GM12878 (cell line): ENCODE data around the gene DPYSL4. TPM values are rescaled to one million over a fixed set of nuclear protein-coding genes. Genes with fewer than 3 reads are reported as not detected.

Experiments
- ATAC-seq: fragments of 200-7000 bp; cut with Tn5 transposase; 3 replicates; pipeline ENCODE4 v1.9.1; 2020; ENCODE audit warnings: mild to moderate bottlenecking, moderate library complexity
- BruUV-seq: library from RNA; stranded (reverse); fragments of 400-500 nt; replicated peaks from 2 replicates; lab custom pipeline; 2021; lab: Mats Ljungman, UMichigan
- CTCF ChIA-PET: fragments of 300-600 bp; sonication (Branson Sonifier 250); formaldehyde crosslinking; extraction: SDS; loops from one replicate; lab custom pipeline; 2021; ENCODE audit warnings: inconsistent platforms; lab: Yijun Ruan, JAX
- POLR2A ChIA-PET: fragments of 350-600 bp; formaldehyde crosslinking; extraction: SDS; loops from one replicate; lab custom pipeline; 2021; ENCODE audit warnings: inconsistent platforms; lab: Charles Lee
- RAD21 ChIA-PET: fragments of 300-600 bp; sonication (Branson Sonifier 250); formaldehyde crosslinking; loops from one replicate; lab custom pipeline; 2023; ENCODE audit warnings: antibody characterized with exemption; ENCODE audit not compliant: unreplicated experiment; lab: Charles Lee
- SMC1A ChIA-PET: fragments of 300-600 bp; sonication (Branson Sonifier 250); formaldehyde crosslinking; loops from one replicate; lab custom pipeline; 2023; ENCODE audit not compliant: unreplicated experiment, uncharacterized antibody; lab: Charles Lee
- DNase-seq: peaks from one replicate; pipeline ENCODE4 v3.0.0-alpha.2; 2011; ENCODE audit warnings: low read depth, low spot score
- FAIRE-seq: peaks from 3 replicates; lab custom pipeline; 2011; peaks lifted over from hg19 to GRCh38; lab: Jason Lieb, UNC
- H2AFZ ChIP-seq: 2 replicates; pipeline ENCODE4 v1.6.0; 2011; ENCODE audit warnings: low read depth, low read length, control low read depth; ENCODE audit not compliant: control insufficient read depth
- H3K27ac ChIP-seq: 2 replicates; pipeline ENCODE4 v1.5.1; 2011; ENCODE audit warnings: control low read depth; ENCODE audit not compliant: control insufficient read depth, insufficient read depth
- H3K27me3 ChIP-seq, 2 experiments: replicated peaks in 1 of 2; 2 replicates each; pipeline versions ENCODE4 v1.6.0 to v1.6.1; 2011; ENCODE audit warnings: low read length in 1 of 2; ENCODE audit not compliant: control insufficient read depth in 2 of 2, insufficient read depth in 2 of 2
- H3K36me3 ChIP-seq, 2 experiments: 2 replicates each; pipeline ENCODE4 v1.5.1; 2011; ENCODE audit warnings: low read length in 1 of 2; ENCODE audit not compliant: control insufficient read depth in 2 of 2, insufficient read depth in 2 of 2
- H3K4me1 ChIP-seq: 2 replicates; pipeline ENCODE4 v1.6.1; 2011; ENCODE audit warnings: mild to moderate bottlenecking, low read length, moderate library complexity, mixed read lengths; ENCODE audit not compliant: control insufficient read depth, insufficient read depth
- H3K4me2 ChIP-seq: 2 replicates; pipeline ENCODE4 v1.6.0; 2011; ENCODE audit warnings: control low read depth; ENCODE audit not compliant: control insufficient read depth, insufficient read depth
- H3K4me3 ChIP-seq: fragments of 200-600 bp; sonication (generic); 2 replicates; pipeline ENCODE4 v1.5.1; 2016
- H3K79me2 ChIP-seq: 2 replicates; pipeline ENCODE4 v1.6.0; 2011; ENCODE audit warnings: low read length; ENCODE audit not compliant: control insufficient read depth, insufficient read depth
- H3K9ac ChIP-seq: 2 replicates; pipeline ENCODE4 v1.8.0; 2011; ENCODE audit warnings: low read length, control low read depth, mixed read lengths; ENCODE audit not compliant: control insufficient read depth, insufficient read depth
- H3K9me3 ChIP-seq: replicated peaks from 3 replicates; pipeline ENCODE4 v1.5.1; 2011; ENCODE audit warnings: mild to moderate bottlenecking, low read length; ENCODE audit not compliant: control insufficient read depth, insufficient read depth
- H4K20me1 ChIP-seq: 2 replicates; pipeline ENCODE4 v1.6.0; 2011; ENCODE audit not compliant: control insufficient read depth, insufficient read depth
- ATF7 ChIP-seq: fragments of 450-650 bp; IDR thresholded peaks from 2 replicates; pipeline ENCODE4 v1.6.1; 2016; ENCODE audit warnings: low read depth, mild to moderate bottlenecking
- BCL3 ChIP-seq: IDR thresholded peaks from 2 replicates; pipeline ENCODE4 v1.6.1; 2011; ENCODE audit warnings: borderline replicate concordance, low read depth, mild to moderate bottlenecking, moderate library complexity, low read length; ENCODE audit not compliant: insufficient read depth, poor library complexity, severe bottlenecking
- FOS ChIP-seq: IDR thresholded peaks from 3 replicates; pipeline ENCODE4 v1.6.1; 2011; ENCODE audit warnings: borderline replicate concordance; ENCODE audit not compliant: insufficient read length; ENCODE audit errors: extremely low read depth
- HSF1 ChIP-seq: fragments of 150-350 bp; IDR thresholded peaks from 2 replicates; pipeline ENCODE4 v1.6.1; 2014; ENCODE audit warnings: mild to moderate bottlenecking, low read depth, low read length
- IKZF1 ChIP-seq: fragments of 450-650 bp; conservative IDR thresholded peaks from 2 replicates; pipeline ENCODE4 v1.6.1; 2017; ENCODE audit warnings: antibody characterized with exemption, mild to moderate bottlenecking
- IKZF2 ChIP-seq, 2 experiments: fragments of 450-650 bp; IDR thresholded peaks; 2 replicates each; pipeline ENCODE4 v1.6.1; 2017; ENCODE audit warnings: mild to moderate bottlenecking in 2 of 2, moderate library complexity in 2 of 2
- JUND ChIP-seq: IDR thresholded peaks from 2 replicates; pipeline ENCODE4 v1.6.1; 2012; ENCODE audit warnings: low read depth, mild to moderate bottlenecking, low read length, improper control_type of control experiment, moderate library complexity
- LARP7 ChIP-seq: fragments of 450-650 bp; IDR thresholded peaks from 2 replicates; pipeline ENCODE4 v1.6.1; 2017; ENCODE audit warnings: mild to moderate bottlenecking
- MTA2 ChIP-seq: fragments of 450-650 bp; IDR thresholded peaks from 2 replicates; pipeline ENCODE4 v1.6.1; 2016; ENCODE audit warnings: low read depth, mild to moderate bottlenecking, moderate library complexity
- NR2C1 ChIP-seq: fragments of 450-650 bp; IDR thresholded peaks from 2 replicates; pipeline ENCODE4 v1.6.1; 2017; ENCODE audit warnings: antibody characterized with exemption, mild to moderate bottlenecking, moderate library complexity
- SIX5 ChIP-seq: IDR thresholded peaks from 2 replicates; pipeline ENCODE4 v1.6.1; 2011; ENCODE audit warnings: mild to moderate bottlenecking, low read depth, low read length, moderate library complexity; ENCODE audit not compliant: severe bottlenecking
- SMAD5 ChIP-seq: IDR thresholded peaks from 2 replicates; pipeline ENCODE4 v1.6.1; 2016; ENCODE audit warnings: antibody characterized with exemption, low read depth
- STAT1 ChIP-seq: fragments of 450-650 bp; conservative IDR thresholded peaks from 2 replicates; pipeline ENCODE4 v1.6.1; 2014; ENCODE audit warnings: antibody characterized with exemption, mild to moderate bottlenecking
- TCF12 ChIP-seq: IDR thresholded peaks from 2 replicates; pipeline ENCODE4 v1.6.1; 2011; ENCODE audit warnings: low read depth, mild to moderate bottlenecking, low read length
- WGBS: methylation state at CpG from one replicate; pipeline ENCODE4 v1.1.6; 2016; ENCODE audit warnings: low lambda C conversion rate; ENCODE audit not compliant: insufficient replicate concordance, insufficient coverage; ENCODE audit errors: missing lambda C conversion rate; 5-methylcytosine and 5-hydroxymethylcytosine counted together
- in situ Hi-C: fragments of 300-500 bp; cut with MboI; formaldehyde crosslinking; loops from 9 replicates; pipeline ENCODE4 v1.14.3; 2018; ENCODE audit warnings: mixed read lengths
- intact Hi-C: fragments of 100-400 bp; cut with micrococcal nuclease; formaldehyde crosslinking; loops from one replicate; pipeline ENCODE4 v1.14.2; 2022; ENCODE audit not compliant: unreplicated experiment
- polyA plus RNA-seq, 11 experiments: library from polyadenylated mRNA; depleted of rRNA in 4 of 11; unstranded in 6 of 11; stranded (reverse) in 5 of 11; fragments of >200 nt; fragmentation: Nextera tagmentation in 4 of 11; fragmentation: Illumina TruSeq in 1 of 11; extraction: Ambion mirVana in 4 of 11; extraction: Trizol in 1 of 11; gene quantifications; 1 replicate in 1 of 11; 2 replicates in 10 of 11; pipeline versions ENCODE4 v1.2.1 to v1.2.3, GENCODE V29; 2011 to 2016; ENCODE audit warnings: inconsistent platforms in 2 of 11, missing spikeins in 2 of 11, low read depth in 1 of 11
- total RNA-seq, 4 experiments: library from RNA; depleted of rRNA in 3 of 4; stranded (reverse); fragments of >200 nt in 3 of 4; fragmentation: Illumina TruSeq in 1 of 4; extraction: Trizol in 1 of 4; gene quantifications; 2 replicates each; pipeline versions ENCODE4 v1.2.1 to v1.2.3, GENCODE V29; 2013 to 2021

DPYSL4 gene
- total and polyA plus RNA-seq, 10 of the 15 experiments (the other 5 are each of a cell fraction or from before 2014, with no cell fraction given), result 0.10 to 0.21 TPM; not detected in 8

- TF ChIP-seq STAT1 (no peak), IKZF1 (no peak), FOS (no peak), JUND (no peak)
Measured at GRCh38 chr10:132148261-132149251, 38.2 kb upstream of the DPYSL4 start (continued).

- BruUV-seq, result no TSS peak
- 62% methylated on average over 8 of the region's 23 CpGs for WGBS
- in situ Hi-C loops, result loop anchor here (5.0 kb wide), 1 partner anchor 262 kb away; no protein-coding TSS in a partner anchor
Measured at GRCh38 chr10:132149271-132149670, 37.5 kb upstream of the DPYSL4 start.

More at GRCh38 chr10:132149271-132149670, 37.5 kb upstream of the DPYSL4 start:
- FAIRE-seq, result no peak
- Histone ChIP-seq H2AFZ (no peak overlapping the region), H3K9me3 (no peaks in the 10 kb centered on the region), H3K36me3 (no peaks in the 10 kb centered on the region)
- no peak for TF ChIP-seq LARP7
- TF ChIP-seq ATF7, result no peak
- no peak for TF ChIP-seq SIX5
- no peak for TF ChIP-seq HSF1
- TF ChIP-seq IKZF2 (IDR thresholded peaks at IDR 0.05), result no peak
- no peak for TF ChIP-seq SMAD5
- no peak for TF ChIP-seq TCF12
- no peak for TF ChIP-seq NR2C1
- TF ChIP-seq BCL3, result no peak
- TF ChIP-seq MTA2, result no peak
- TF ChIP-seq, all 136 proteins: peak for 0
- POLR2A ChIA-PET, result no interaction called here
- intact Hi-C loops, result no loop called here
- Histone ChIP-seq H3K4me2 (no peak overlapping the region), H4K20me1 (no peaks in the 10 kb centered on the region), H3K79me2 (no peaks in the 10 kb centered on the region), H3K27ac (no peak overlapping the region), H3K27me3 (no peaks in the 10 kb centered on the region), H3K9ac (no peak overlapping the region), H3K4me1 (no peaks in the 10 kb centered on the region), H3K4me3 (no peak overlapping the region)
- DNase-seq (peak; percentile 26), ATAC-seq (no peak)
- CTCF ChIA-PET, result no interaction called here
- RAD21 ChIA-PET, result no interaction called here
- SMC1A ChIA-PET, result no interaction called here
